OCI-LY1 (cell line): ENCODE results near the gene ANKMY1.

ENCODE experiments used
- CTCF ChIP-seq: fragments of 200-600 bp; sonication (generic), shearing (Covaris generic); IDR thresholded peaks from 2 replicates; pipeline ENCODE4 v1.5.1; 2017; ENCODE audit warnings: mild to moderate bottlenecking, antibody characterized with exemption, low read length, moderate library complexity, mixed read lengths
- EZH2 ChIP-seq: fragments of 200-600 bp; sonication (generic), shearing (Covaris generic); IDR thresholded peaks from 2 replicates; pipeline ENCODE4 v1.8.0; 2017; ENCODE audit warnings: borderline replicate concordance, mixed run types, mild to moderate bottlenecking, antibody characterized with exemption, low read length, moderate library complexity, mixed read lengths

- TF ChIP-seq EZH2 (no peak), CTCF (no peak)
Observed at GRCh38 chr2:240506406-240507059, 51.3 kb downstream of the ANKMY1 start.
